Right lobe of liver (tissue), 6 donors: ENCODE measurements around the gene MMP25. TPM values are rescaled to one million over a fixed set of nuclear protein-coding genes. Genes with fewer than 3 reads are reported as not detected.
"Not testable (repeated sequence)": the region's sequence is repeated elsewhere in the genome, so short reads cannot be mapped to it uniquely, and the experiment has no call there.

Experiments
- ATAC-seq, 4 donors: fragments of 200-7000 bp; cut with Tn5 transposase; one replicate each; pipeline ENCODE4 v1.9.1; 2020; ENCODE audit warnings: mild to moderate bottlenecking in 4 of 4, moderate library complexity in 4 of 4
- DNase-seq, 3 donors: peaks; one replicate each; pipeline ENCODE4 v3.0.0-alpha.2; 2020
- H3K27ac ChIP-seq, 3 donors: fragments of 200-600 bp; one replicate each; pipeline ENCODE4 v1.8.0; 2022
- H3K27me3 ChIP-seq, 2 donors: fragments of 200-600 bp; one replicate each; pipeline ENCODE4 v1.8.0; 2022
- H3K36me3 ChIP-seq, 4 donors: fragments of 200-600 bp; sonication (generic) in 1 of 4; one replicate each; pipeline versions ENCODE4 v1.5.1 to v1.8.0; 2017 to 2022; ENCODE audit warnings: control low read depth in 1 of 4
- H3K4me1 ChIP-seq, 4 donors: fragments of 200-600 bp; sonication (generic) in 1 of 4; one replicate each; pipeline versions ENCODE4 v1.5.1 to v1.8.0; 2017 to 2022; ENCODE audit warnings: control low read depth in 1 of 4
- H3K4me3 ChIP-seq, 3 donors: fragments of 200-600 bp; one replicate each; pipeline ENCODE4 v1.8.0; 2022
- H3K9me3 ChIP-seq, 4 donors: fragments of 200-600 bp; sonication (generic) in 1 of 4; one replicate each; pipeline versions ENCODE4 v1.5.1 to v1.8.0; 2017 to 2022; ENCODE audit warnings: control low read depth in 1 of 4
- CTCF ChIP-seq, 4 donors: fragments of 200-600 bp in 3 of 4; fragments of 450-650 bp in 1 of 4; IDR thresholded peaks; one replicate each; pipeline versions ENCODE4 v1.5.1 to v1.8.0; 2016 to 2022; ENCODE audit warnings: antibody characterized with exemption in 4 of 4, mild to moderate bottlenecking in 2 of 4
- POLR2A ChIP-seq: fragments of 450-650 bp; IDR thresholded peaks from one replicate; pipeline ENCODE4 v1.6.1; 2017; ENCODE audit warnings: antibody characterized with exemption, mild to moderate bottlenecking
- WGBS: methylation state at CpG from one replicate; pipeline ENCODE4 v1.1.6; 2018; ENCODE audit warnings: low coverage, low lambda C conversion rate; ENCODE audit not compliant: insufficient coverage; ENCODE audit errors: missing lambda C conversion rate; 5-methylcytosine and 5-hydroxymethylcytosine counted together
- intact Hi-C, 2 donors: fragments of 100-400 bp; cut with DNase I; formaldehyde crosslinking; loops; one replicate each; pipeline versions ENCODE4 v1.11.2 to v1.14.1; 2022
- total RNA-seq, 6 experiments: library from RNA; depleted of rRNA in 2 of 6; stranded (reverse); fragments of >200 nt in 2 of 6; fragmentation: NEBNext Ultra II Directional in 3 of 6; extraction: Animal tissue kit (Norgen Biotek cat#: 25700) in 3 of 6; gene quantifications; one replicate each; pipeline versions ENCODE4 v1.1.0 to v1.2.4, GENCODE V29; 2016 to 2023
- donor health status: DM: no; HTN: yes; CAD: no.
- donor health status: DM: no; HTN: no; CAD: no.
- donor health status: DM: no; HTN: no; CAD: no.
- donor health status: DM: no; HTN: yes; CAD: no.
- donor health status: DM: no; HTN: yes; CAD: no.

Gene MMP25
- total RNA-seq, 6 experiments from 2014 or later: 1.3 to 2.0 (median 1.6) TPM

DNA sequence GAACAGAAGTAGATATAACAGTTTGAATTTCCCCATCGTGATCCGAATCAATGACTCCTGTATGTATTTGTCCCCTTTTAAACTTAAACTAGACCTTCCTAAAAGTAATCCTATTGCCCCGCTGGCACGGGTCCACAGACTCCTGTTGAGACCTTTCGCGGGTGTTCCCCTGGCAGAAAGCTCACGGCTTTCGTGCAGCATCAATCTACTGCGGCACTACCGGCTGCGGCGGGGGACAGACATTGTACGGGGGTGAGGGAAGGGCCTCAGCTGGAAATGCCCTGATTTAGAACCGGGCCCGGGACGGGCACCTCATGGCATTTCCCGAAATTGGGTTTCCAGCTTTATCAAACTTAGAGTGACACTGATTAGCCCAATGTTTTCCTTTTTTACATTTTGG lies 33.7 kb downstream of the MMP25 start:
- no peak overlapping the region for H3K27ac ChIP-seq
- peak in 1 of 3 donors; percentile 37 for DNase-seq
- H3K27me3 ChIP-seq: no peaks in the 10 kb centered on the region
- no peak for ATAC-seq
- no peaks in the 10 kb centered on the region for H3K36me3 ChIP-seq
- 83% methylated on average over 16 of the region's 17 CpGs for WGBS
- intact Hi-C loops: no loop called here
- H3K4me1 ChIP-seq: no peaks in the 10 kb centered on the region
- H3K9me3 ChIP-seq: no peaks in the 10 kb centered on the region
- TF ChIP-seq POLR2A: no peak
- no peak for TF ChIP-seq CTCF (IDR thresholded peaks at IDR 0.05)
- H3K4me3 ChIP-seq: no peak overlapping the region

DNA sequence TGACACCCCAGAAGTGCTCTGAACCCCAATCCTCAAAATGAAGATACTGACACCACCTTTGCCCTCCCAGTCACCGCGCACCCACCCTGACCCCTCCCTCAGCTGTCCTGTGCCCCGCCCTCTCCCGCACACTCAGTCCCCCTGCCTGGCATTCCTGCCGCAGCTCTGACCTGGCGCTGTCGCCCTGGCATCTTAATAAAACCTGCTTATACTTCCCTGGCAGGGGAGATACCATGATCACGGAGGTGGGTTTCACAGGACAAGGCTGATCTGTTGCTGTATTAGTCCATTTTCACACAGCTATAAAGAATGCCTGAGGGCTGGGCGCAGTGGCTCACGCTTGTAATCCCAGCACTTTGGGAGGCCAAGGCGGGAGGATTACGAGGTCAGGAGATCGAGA lies 35.6 kb downstream of the MMP25 start:
- intact Hi-C loops, H3K9me3 ChIP-seq, H3K4me1 ChIP-seq, H3K27me3 ChIP-seq, H3K27ac ChIP-seq, ATAC-seq, H3K4me3 ChIP-seq, H3K36me3 ChIP-seq: not testable (repeated sequence)
- peak in 1 of 3 donors; percentile 27 for DNase-seq
- 91% methylated on average over 8 of the region's 13 CpGs for WGBS

DNA sequence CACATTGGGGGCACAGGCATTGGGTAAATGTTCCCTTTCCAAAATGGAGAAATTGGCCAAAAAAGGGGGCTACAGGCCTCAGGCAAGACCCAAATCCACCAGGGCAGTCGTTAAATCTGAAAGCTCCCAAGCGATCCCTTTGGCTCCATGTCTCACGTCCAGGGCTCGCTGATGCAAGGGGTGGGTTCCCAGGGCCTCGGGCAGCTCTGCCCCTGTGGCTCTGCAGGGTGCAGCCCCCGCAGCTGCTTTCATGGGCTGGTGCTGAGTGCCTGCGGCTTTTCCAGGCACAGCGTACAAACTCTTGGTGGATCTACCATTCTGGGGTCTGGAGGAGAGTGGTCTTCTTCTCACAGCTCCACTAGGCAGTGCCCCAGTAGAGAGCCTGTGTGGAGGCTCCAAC lies 37.0 kb downstream of the MMP25 start:
- H3K4me1 ChIP-seq, H3K27ac ChIP-seq, H3K9me3 ChIP-seq, H3K4me3 ChIP-seq, intact Hi-C loops, ATAC-seq, H3K27me3 ChIP-seq, H3K36me3 ChIP-seq: not testable (repeated sequence)
- DNase-seq: peak in 1 of 3 donors; percentile 16
- WGBS: no CpG with 5 or more reads among the region's 8 CpGs

GRCh38 chr16:3084491-3084890 lies 38.1 kb downstream of the MMP25 start:
- no peak overlapping the region for H3K4me3 ChIP-seq
- H3K36me3 ChIP-seq: no peaks in the 10 kb centered on the region
- no peak for TF ChIP-seq POLR2A
- no peak for TF ChIP-seq CTCF (IDR thresholded peaks at IDR 0.05)
- ATAC-seq: no peak
- H3K4me1 ChIP-seq: no peaks in the 10 kb centered on the region
- no peak overlapping the region for H3K27ac ChIP-seq
- H3K27me3 ChIP-seq: no peaks in the 10 kb centered on the region
- H3K9me3 ChIP-seq: no peaks in the 10 kb centered on the region
- no peak for DNase-seq
- WGBS: 71% methylated on average over 1 of the region's 1 CpG
- intact Hi-C loops: no loop called here

- WGBS: 73% methylated on average over 7 of the region's 7 CpGs
Measured at GRCh38 chr16:3084969-3085670, 38.8 kb downstream of the MMP25 start.

More at GRCh38 chr16:3084969-3085670, 38.8 kb downstream of the MMP25 start:
- TF ChIP-seq CTCF (IDR thresholded peaks at IDR 0.05): no peak
- no peak for TF ChIP-seq POLR2A
- ATAC-seq: no peak
- Histone ChIP-seq H3K27ac (peak overlapping the region in 1 of 3 donors; percentile 43), H3K9me3 (no peaks in the 10 kb centered on the region), H3K36me3 (no peaks in the 10 kb centered on the region), H3K27me3 (no peaks in the 10 kb centered on the region), H3K4me3 (no peak overlapping the region), H3K4me1 (no peaks in the 10 kb centered on the region)
- intact Hi-C loops: no loop called here
- DNase-seq: no peak
